ENCODE measurements around the gene OR2V2. TPM values are rescaled to one million over a fixed set of nuclear protein-coding genes. Genes with fewer than 3 reads are reported as not detected.
A peak's percentile ranks its signal among the peaks of the same experiment; 100 is the strongest.
"Not testable (repeated sequence)": the region's sequence is repeated elsewhere in the genome, so short reads cannot be mapped to it uniquely, and the experiment has no call there.

OR2V2 gene
- total and polyA plus RNA-seq, 8 donors: not detected

DNA sequence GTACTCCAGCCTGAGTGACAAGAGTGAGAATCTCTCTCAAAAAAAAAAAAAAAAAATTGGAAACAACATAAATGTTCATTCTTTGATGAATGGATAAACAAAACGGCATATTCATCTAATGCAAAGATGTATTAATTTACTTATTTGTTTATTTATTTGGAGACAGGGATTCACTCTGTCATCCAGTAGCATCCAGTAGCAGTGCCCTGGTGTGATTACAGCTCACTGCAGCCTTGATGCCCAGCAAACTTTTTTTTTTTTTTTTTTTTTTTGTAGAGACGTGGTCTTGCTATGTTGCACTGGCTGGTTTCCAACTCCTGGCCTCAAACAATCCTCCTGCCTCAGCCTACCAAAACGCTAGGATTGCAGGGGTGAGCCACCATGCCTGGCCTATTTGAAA, 24.4 kb downstream of the OR2V2 start:
- H3K27ac ChIP-seq: no peak overlapping the region
- TF ChIP-seq, protein P1, sequence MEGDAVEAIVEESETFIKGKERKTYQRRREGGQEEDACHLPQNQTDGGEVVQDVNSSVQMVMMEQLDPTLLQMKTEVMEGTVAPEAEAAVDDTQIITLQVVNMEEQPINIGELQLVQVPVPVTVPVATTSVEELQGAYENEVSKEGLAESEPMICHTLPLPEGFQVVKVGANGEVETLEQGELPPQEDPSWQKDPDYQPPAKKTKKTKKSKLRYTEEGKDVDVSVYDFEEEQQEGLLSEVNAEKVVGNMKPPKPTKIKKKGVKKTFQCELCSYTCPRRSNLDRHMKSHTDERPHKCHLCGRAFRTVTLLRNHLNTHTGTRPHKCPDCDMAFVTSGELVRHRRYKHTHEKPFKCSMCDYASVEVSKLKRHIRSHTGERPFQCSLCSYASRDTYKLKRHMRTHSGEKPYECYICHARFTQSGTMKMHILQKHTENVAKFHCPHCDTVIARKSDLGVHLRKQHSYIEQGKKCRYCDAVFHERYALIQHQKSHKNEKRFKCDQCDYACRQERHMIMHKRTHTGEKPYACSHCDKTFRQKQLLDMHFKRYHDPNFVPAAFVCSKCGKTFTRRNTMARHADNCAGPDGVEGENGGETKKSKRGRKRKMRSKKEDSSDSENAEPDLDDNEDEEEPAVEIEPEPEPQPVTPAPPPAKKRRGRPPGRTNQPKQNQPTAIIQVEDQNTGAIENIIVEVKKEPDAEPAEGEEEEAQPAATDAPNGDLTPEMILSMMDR (IDR thresholded peaks at IDR 0.05): no peak
- no peak overlapping the region for H3K4me3 ChIP-seq
- intact Hi-C loops (cut with DNase I): no loop called here
- DNase-seq (no peak), FAIRE-seq (no peak), ATAC-seq (no peak)
- WGBS, 2 donors: 38 to 40% methylated on average over 3 of the region's 3 CpGs
- H3K9me3 ChIP-seq: no peaks in the 10 kb centered on the region
- peaks cover 0 to 3% (median 0%) of the 10 kb centered on the region in 3 donors for H3K4me1 ChIP-seq
- no peaks in the 10 kb centered on the region for H3K36me3 ChIP-seq
- H3K27me3 ChIP-seq: peaks cover 8 to 49% (median 17%) of the 10 kb centered on the region in 4 donors

DNA sequence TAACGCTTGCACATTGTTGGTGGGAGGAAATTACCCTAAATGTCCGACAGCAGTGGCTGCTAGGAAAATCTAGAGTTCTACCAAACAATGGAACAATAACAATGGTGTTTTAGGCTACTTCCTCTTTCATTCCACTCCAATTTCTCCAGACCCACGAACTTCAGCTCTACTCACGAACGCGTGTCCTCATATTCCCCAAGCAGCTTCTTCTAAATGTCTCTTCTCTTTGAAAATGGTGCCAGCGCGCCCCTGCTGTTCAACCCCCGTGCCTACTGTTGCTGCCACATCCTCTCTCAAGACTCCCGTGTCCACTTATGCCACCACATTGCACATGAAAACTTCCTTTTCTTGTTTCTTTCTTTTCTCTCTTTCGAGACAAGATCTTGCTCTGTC, 25.6 kb downstream of the OR2V2 start:
- ATAC-seq: peak in 2 of 4 donors; percentile 32 to 48
- no peak for FAIRE-seq
- TF ChIP-seq, protein P1 (IDR thresholded peaks at IDR 0.05): no peak
- Histone ChIP-seq H3K27ac (no peak overlapping the region), H3K4me3 (no peak overlapping the region), H3K4me1 (peaks cover 0 to 3% (median 0%) of the 10 kb centered on the region in 3 donors), H3K9me3 (no peaks in the 10 kb centered on the region), H3K27me3 (peaks cover 8 to 47% (median 14%) of the 10 kb centered on the region in 4 donors), H3K36me3 (no peaks in the 10 kb centered on the region)
- DNase-seq: peak in 1 of 6 donors; percentile 46
- WGBS, 2 donors: 14 to 17% methylated on average over 11 of the region's 11 CpGs
- intact Hi-C loops (cut with DNase I): no loop called here

DNA sequence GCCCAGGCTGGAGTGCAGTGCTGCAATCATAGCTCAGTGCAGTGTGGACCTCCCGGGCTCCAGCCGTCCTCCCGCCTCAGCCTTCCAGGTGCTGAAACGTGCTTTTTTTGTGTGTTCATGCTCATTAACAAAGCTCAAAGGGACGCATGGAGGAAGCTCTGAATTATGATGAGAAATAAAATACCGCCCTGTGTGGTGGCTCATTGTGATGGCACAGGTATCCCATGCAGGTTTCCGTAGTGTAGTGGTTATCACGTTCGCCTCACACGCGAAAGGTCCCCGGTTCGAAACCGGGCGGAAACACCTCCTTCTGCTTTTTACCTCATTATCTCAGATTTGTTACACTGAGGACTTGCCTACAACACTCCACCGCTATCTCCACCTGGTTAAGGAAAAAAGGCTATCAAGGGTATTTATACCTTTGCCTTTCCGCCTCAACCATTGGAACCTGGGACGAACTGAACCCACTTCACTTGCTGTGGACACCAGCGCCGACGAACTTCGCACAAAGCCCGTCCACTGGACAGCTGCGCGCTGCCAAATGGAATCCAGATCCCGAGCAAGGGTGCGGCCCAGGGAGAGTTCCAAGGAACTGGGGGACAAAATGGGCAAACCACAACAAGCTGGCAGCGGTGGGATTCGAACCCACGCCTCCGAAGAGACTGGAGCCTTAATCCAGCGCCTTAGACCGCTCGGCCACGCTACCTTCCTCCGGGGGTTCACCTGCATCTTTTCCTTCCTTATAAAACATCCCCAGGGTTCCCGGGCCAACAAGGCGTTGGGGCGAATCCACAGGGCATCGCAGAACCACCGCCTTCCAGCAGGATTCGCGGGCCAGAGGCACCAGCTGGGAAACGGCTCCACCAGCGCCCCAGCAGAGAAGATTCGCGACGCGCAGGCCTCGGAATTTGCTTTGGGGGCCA, 26.3 kb downstream of the OR2V2 start:
- Histone ChIP-seq H3K4me3 (no peak overlapping the region), H3K9me3 (no peaks in the 10 kb centered on the region), H3K27me3 (peaks cover 8 to 47% (median 12%) of the 10 kb centered on the region in 4 donors), H3K4me1 (no peaks in the 10 kb centered on the region), H3K27ac (no peak overlapping the region), H3K36me3 (no peaks in the 10 kb centered on the region)
- no peak for DNase-seq
- FAIRE-seq: no peak
- 6% methylated on average over 50 of the region's 50 CpGs for WGBS, 2 donors
- ATAC-seq: peak in 3 of 4 donors; percentile 41 to 59 (median 57)
- intact Hi-C loops (cut with DNase I): no loop called here
- TF ChIP-seq, protein P1 (IDR thresholded peaks at IDR 0.05): no peak

DNA sequence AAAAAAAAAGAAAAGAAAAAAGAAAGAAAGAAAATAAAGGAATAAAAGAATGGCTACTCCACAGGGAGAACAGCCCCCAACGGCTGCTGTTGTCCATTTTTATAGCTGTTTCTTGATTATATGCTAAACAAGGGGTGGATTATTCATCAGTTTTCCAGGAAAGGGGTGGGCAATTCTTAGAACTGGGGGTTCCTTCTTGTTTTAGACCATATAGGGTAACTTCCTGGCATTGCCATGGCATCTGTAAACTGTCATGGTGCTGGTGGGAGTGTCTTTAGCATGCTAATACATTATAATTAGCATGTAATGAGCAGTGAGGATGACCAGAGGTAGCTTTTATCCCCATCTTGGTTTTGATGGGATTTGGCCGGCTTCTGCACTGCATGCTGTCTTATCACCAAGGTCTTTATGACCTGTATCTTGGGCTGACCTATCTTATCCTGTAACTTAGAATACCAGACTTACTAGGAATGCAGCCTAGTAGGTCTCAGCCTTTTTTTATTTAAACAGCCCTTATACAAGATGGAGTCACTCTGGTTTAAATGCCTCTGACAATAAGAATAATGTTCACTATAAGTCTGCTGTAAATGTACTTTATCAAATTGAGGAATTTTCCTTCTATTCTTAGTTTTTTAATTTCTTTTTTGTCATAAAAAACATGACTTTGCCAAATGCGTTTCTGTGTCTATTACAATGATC, 29.0 kb downstream of the OR2V2 start:
- no peak overlapping the region for H3K4me3 ChIP-seq
- 44 to 72% methylated on average over 3 of the region's 3 CpGs for WGBS, 2 donors
- DNase-seq (no peak), ATAC-seq (no peak), FAIRE-seq (no peak)
- intact Hi-C loops (cut with DNase I): no loop called here
- no peaks in the 10 kb centered on the region for H3K9me3 ChIP-seq
- H3K27ac ChIP-seq: no peak overlapping the region
- peaks cover 4 to 29% (median 7%) of the 10 kb centered on the region in 4 donors for H3K27me3 ChIP-seq
- no peaks in the 10 kb centered on the region for H3K4me1 ChIP-seq
- TF ChIP-seq, protein P1 (IDR thresholded peaks at IDR 0.05): no peak
- no peaks in the 10 kb centered on the region for H3K36me3 ChIP-seq

DNA sequence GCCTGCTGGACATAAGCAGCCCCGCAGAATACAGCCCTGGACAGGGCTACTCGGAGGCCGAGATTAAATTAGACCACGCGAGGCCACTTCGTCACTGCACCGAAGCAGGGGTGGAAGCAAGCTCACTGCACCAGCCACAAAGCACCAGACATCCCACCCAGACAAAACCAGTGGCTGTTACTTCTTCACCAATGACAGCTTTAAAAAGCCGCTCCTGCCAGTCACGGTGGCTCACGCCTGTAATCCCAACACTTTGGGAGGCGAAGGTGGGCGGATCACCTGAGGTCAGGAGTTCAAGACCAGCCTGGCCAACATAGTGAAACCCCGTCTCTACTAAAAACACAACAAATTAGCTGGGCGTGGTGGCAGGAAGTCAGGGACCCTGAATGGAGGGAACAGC, 30.2 kb downstream of the OR2V2 start:
- intact Hi-C loops (cut with DNase I); DNase-seq: not testable (repeated sequence)

More for the DNA sequence above, 30.2 kb downstream of the OR2V2 start:
- H3K9me3 ChIP-seq, H3K4me3 ChIP-seq, FAIRE-seq, H3K27ac ChIP-seq, H3K36me3 ChIP-seq, ATAC-seq, H3K4me1 ChIP-seq: not testable (repeated sequence)
- H3K27me3 ChIP-seq: peaks cover 0 to 18% (median 2%) of the 10 kb centered on the region in 4 donors
- WGBS, 2 donors: 66 to 72% methylated on average over 14 of the region's 14 CpGs
